Measurements from ENCODE around the gene OR5AN1. TPM values are rescaled to one million over a fixed set of nuclear protein-coding genes. Genes with fewer than 3 reads are reported as not detected.

Gene OR5AN1, protein sequence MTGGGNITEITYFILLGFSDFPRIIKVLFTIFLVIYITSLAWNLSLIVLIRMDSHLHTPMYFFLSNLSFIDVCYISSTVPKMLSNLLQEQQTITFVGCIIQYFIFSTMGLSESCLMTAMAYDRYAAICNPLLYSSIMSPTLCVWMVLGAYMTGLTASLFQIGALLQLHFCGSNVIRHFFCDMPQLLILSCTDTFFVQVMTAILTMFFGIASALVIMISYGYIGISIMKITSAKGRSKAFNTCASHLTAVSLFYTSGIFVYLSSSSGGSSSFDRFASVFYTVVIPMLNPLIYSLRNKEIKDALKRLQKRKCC
- total RNA-seq, result not detected in 2 replicates

DNA sequence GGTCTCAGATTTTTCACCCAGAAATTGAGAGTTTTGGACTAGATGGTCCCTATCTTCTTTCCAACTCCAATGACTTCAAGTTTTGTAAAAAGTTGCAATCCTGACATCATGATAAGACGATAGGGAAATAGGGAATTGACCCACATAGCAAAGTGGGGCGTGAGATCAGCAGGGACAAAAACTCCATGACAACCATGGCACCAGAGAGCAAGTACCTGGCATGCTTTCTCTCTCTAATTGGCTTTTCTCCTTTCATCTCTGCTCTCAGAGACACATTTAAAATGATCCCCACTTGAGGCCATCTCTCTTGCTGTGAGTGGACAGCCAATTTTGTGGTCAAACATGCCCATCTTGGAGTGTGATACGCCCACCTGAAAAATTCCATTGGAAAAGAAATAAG, at the start of gene OR5AN1:
OR5AN1 (plus strand) TSS at position 301 of the 400 bp plus-strand sequence. CDS start 5,564 bp downstream, outside the sequence.

Other genes starting within 250 kb of the OR5AN1 start
- 32.7 and 40.9 TPM in 2 replicates for gene FAM111A, start 216.0 kb upstream of the OR5AN1 start, total RNA-seq
- 4.2 and 7.8 TPM in 2 replicates for gene DTX4, start 186.8 kb upstream of the OR5AN1 start, total RNA-seq
- gene MPEG1, start 146.0 kb upstream of the OR5AN1 start, total RNA-seq, result not detected in 2 replicates
- gene OR5A2, start 67.5 kb downstream of the OR5AN1 start, total RNA-seq, result not detected in 2 replicates
- not detected in 2 replicates for gene OR5A1, start 77.6 kb downstream of the OR5AN1 start, total RNA-seq
- not detected in 2 replicates for gene OR4D6, start 98.1 kb downstream of the OR5AN1 start, total RNA-seq
- not detected in 2 replicates for gene OR4D10, start 114.4 kb downstream of the OR5AN1 start, total RNA-seq
- gene OR4D11, start 144.7 kb downstream of the OR5AN1 start, total RNA-seq, result not detected in 2 replicates
- gene OR4D9, start 152.6 kb downstream of the OR5AN1 start, total RNA-seq, result not detected in 2 replicates

Data from vein endothelial cell (primary cell).